Stimulated activated CD8-positive, alpha-beta memory T cell treated with anti-CD3 and anti-CD28 coated beads, Interleukin-2, amount 100 ng/mL, for 48 hours (primary cell): ENCODE results near the gene ARID5B.

Experiments used
- DNase-seq, 2 donors: peaks; one replicate each; pipeline ENCODE4 v3.0.0-alpha.2; 2020; ENCODE audit warnings: low read depth in 2 of 2

The ARID5B gene

DNA sequence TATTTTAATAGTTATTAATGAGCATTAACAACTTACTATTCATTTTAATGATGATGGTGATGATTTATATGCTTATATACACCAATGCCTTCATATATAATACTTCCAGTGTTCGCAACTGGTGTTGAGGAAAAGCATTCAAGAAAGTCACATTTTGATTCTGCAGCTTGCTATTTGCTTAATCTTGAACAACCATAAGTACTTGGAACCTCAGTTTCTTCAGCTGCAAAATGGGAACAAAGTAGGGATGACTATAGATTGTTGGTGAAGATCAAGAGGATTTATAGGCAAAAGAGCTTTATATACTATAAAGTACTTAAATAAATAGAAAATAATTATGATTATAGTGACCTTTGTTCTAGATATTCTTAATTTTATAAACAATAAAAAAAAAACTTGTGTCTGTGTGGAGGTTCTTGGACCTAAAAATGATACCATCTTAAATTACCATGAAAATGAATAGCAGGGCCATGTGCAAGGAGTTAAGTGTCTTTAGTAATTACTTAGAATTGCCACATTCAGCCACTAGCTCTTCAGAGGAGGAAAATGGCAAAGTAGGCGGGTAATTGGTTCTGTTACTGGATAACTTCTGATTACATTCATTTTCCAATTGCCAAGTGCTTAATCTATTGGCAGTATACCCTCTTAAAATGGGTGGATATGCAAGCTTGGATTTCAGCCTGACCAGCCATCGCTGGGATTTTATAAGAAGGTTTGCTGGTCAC lies 4.5 kb downstream of the ARID5B start:
- DNase-seq = no peak

DNA sequence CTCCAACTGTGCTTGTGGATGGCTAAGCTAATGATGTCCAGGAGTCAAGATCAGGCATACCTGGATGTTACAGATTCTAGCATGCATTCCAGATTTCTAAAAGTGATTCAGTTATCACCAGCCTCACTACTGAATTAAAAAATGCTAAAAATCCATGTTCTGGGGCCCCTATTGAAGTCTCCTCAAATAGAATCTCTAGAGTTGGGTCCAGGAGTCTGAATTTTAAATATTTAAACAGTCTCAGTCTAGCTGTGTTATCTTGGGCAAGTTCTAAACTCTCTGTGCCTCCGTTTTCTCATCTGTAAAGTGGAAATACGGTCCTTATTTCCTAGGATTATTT lies 5.0 kb downstream of the ARID5B start:
- DNase-seq = no peak

DNA sequence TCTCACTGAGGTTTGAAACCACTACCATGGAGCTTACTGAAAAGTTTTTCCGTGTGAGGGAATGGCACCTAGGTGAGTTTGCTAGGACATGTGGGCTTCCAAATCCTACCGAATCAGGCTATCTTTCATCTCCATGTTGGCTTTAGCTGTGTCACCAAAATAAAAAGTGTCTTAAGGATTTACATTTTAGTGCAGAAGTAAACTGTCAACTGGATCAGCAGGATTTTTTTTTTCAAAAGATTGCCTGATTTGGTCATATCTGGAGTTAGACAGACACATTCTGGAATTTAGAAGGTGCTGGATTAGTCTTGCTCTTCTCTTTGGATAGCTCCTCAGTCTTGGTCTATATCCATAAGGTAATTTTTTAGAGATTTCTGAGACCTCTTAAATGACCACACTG lies 5.5 kb downstream of the ARID5B start:
- DNase-seq = no peak

DNA sequence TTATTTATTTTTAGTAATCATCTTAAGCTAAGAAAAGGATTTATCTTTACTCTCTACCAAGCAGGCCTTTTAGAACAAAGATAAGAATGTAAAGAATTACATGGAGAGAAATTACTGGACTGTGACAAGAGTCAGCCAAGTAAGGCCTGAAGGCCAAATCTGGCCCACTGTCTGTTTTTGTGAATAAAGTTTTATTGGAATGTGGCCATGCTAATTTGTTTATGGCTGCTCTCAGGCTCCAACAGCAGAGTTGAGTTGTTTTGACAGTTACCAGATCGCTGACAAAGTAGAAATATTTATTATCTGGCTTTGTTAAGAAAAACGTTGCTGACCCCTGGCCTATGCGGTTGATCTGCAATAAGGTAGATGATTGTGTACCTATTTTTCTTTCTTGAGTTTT lies 6.1 kb downstream of the ARID5B start:
- no peak for DNase-seq

DNA sequence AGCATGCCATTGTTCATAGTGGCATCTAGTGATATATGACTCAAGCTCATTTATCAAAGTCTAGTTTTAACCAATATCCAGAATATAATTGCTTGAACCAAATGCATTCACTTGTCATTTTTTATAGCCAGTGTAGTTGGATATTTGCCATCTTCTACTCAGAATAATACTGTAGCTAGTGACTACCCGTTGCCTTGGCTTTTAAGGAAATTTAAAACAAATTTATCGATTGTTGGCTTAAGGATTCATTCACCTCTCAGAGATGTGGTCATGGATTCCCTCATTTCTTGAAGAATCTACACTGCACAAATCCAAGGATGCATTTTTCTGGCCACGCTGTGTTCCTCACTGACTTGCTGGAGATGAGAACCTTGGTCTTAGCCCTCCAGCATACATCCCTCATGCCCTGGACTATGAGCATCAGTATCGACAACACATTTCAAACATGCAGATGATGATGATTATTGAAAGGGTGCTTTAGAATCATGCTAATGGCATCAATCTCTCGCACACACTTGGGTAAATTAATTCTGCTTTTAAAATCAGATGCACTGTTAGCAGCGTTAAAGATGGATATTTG lies 8.8 kb downstream of the ARID5B start:
- DNase-seq = no peak

DNA sequence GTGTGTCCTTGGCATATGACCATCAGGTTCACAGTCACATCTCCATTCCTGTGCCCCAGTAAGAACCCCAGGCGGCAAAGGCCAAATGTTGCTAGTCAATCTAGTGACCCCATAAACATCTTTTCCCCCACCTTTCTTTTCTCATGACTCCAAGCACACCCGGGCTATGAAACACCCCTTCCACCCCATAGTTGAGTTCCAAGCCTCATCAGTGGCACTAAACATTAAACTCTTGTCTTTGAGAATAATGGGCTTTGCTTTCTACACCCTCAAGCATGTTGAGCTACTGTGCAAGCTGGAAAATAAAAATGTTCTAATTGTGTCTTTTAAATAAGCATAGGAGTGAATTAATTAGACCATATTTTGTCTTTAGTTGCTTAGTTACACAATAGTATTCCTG lies 9.4 kb downstream of the ARID5B start:
- no peak for DNase-seq

DNA sequence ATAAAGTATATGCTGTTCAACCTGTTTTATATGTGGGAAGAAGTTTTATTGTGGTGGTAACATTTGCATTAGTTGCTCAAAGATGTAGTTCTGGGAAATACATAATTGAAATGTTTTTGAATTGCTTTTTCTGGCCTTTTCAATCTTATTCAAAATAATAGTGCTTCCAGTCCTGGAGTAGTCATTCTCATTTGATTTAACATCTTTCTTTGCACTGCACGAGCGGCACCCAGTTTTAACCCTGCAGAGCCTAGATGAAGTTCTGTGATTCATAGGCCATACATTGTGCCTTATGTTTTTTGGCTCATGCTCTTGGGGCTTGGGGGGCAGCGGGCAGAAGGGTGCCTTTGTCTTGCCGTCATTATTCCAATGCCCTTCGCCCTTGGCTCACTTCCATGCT lies 9.9 kb downstream of the ARID5B start:
- no peak for DNase-seq

DNA sequence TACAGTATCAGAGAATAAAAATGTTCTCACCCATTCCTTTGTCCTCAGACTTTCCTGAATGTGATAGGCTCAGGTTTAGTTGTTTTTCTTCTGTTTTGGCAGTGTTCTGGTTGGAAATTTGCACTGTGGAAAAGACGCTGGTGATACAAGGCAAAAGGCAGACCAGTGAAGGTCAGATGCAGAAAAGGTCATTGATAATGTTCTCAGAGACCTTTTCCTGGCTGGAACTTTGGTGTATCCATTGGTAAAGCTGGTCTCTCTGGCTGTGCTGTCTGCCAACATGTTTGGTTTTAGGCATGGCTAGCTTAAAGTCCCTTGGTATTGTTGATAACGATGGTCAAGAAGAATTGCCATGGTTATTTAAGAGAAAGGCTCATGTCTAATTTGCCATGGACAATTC lies 11.5 kb downstream of the ARID5B start:
- no peak for DNase-seq

DNA sequence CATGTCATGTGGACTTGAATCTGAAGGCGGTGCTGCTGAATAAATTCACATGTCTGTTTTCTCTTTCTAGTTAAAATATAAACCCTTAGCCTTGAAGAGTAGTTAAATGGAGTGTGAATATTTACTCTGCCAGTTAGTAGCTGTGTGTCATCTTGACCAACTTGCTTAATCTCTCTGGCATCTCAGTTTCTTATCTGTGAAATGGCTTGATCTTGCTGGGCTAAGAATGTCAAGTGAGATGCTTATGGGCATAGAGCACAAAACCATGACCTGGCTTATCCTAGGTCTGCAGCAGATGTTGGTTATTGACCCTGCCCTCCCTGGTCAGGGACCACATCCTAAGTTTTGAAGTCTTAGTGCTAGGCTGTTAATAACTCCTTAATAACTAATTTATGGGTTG lies 16.6 kb downstream of the ARID5B start:
- DNase-seq = no peak

DNA sequence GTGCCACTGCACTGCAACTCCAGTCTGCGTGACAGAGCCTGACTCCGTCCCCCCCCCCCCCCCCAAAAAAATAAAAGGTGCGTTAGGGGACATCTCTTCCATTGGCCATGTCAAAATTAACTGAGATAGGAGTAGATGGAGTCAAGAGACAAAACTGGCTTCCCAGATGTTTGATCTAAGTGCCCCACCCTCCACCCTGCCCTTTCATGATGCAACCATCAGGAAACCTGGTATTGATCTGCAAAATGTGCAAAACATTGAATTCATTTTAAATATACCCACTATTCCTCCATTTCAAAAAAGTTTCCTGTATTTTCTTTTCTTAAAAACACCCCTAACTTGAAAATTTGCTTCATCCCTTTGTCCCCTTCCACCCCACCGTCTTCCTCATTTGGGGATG lies 17.5 kb downstream of the ARID5B start:
- DNase-seq = no peak

DNA sequence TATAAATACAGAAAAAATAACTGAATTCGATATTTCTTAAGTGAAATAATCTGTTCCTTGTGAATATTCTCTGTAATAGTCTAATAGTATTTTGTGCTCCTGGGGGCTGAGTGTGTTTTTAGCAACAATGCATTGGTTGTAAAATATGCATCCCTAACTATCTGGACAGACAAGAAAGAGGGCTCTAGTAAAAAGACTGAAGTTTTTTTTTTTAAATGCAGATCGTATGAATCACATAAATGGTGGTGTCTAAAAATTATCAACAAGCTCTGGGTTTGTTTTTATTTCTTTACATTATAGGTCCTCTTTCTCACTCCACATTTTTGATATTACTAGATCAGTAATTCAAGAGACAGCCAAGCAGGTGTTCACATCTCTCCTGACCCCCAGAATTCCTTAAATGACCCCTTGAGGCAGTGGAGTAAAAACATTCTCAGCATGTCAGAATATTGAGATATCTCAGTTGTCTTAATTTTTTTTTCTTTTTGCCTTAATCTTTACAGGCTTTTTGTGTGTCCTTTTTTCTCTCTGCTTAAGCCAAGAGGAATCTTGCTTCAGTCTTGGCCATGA lies 18.2 kb downstream of the ARID5B start:
- DNase-seq = no peak

DNA sequence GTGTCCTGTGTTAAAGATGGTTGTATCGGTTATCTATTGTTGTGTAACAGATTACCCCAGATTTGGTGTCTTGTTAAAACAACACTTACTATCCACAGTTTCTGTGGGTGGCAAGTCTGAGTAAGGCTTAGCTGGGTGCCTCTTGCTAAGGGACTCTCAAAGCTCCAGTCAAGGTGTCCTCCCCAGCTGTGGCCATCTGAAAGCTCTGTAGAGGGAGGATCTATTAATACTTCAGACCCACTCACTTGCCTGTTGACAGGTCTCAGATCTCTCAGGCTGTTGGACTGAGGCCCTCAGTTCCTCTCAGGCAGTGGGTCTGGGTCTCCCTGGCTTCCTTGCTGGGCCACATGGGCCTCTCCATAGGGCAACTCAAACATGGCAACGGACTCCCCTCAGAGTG lies 19.6 kb downstream of the ARID5B start:
- no peak for DNase-seq

DNA sequence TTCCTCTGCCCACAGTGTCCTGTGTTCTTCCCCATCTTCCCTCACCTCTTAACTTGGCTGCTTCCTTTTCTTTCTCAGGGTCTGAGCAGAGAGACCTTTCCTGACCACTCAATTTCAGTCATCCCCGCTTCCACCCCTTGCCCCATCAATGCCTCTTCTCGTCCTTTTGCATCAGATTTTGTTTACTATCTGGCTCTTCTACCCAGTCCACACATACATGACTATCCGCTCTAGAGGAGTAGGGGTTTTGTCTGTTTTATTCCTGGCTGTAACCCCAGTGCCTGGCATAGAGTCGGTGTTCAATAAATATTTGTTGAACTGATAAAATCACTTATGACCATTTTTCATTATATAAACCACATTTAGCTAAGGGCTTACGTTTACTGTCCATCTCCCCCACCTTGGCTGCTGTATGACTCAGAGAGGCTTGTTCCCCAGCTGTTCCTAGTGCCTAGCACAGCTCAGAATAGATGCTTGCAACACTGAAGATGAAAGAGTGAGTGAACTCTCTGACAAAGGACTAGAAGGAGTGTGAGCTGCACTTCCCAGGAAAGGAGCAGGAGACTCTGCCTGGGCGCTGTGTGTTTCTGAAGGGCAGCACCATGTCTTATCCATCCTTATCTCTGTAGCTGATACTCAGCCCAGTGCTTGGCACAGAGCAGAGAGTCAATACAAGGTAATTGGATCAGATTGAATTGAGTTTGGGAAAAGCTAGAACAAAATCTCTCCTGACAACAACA lies 21.9 kb downstream of the ARID5B start:
- no peak for DNase-seq

DNA sequence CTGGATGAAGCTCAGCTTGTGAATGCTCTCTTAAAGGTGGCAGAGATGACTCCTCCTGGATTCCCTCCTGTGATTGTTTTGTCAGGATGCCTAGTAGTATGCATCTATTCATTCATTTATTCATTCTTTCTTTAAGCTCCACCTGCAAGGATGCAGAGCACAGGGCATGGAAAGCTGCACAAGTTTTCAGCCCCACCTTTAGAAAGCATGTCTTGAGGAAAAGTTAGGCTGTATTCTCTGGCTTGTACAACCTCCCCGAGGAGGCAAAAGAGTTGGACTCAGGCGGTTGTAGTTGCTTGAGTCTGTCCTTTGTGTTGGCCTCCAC lies 22.4 kb downstream of the ARID5B start:
- DNase-seq = no peak

DNA sequence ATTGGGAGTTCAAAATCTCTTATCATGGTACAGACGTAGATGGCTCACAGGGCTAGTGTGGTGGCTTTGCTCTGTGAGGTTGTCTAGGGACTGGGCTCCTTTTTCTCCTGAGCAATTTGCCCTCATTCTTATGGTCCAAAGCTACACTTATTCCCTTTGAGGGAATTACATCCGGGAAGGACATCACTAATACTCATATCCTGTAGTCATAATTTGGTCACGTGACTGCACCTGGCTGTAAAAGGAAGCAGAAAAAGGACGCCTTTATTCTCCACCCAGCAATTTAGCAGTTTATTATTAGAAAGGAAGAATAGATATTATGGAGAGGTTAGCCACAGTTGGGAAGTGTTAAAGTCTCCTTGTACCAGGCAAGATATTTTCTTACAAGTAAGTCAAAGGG lies 28.1 kb downstream of the ARID5B start:
- DNase-seq = no peak

DNA sequence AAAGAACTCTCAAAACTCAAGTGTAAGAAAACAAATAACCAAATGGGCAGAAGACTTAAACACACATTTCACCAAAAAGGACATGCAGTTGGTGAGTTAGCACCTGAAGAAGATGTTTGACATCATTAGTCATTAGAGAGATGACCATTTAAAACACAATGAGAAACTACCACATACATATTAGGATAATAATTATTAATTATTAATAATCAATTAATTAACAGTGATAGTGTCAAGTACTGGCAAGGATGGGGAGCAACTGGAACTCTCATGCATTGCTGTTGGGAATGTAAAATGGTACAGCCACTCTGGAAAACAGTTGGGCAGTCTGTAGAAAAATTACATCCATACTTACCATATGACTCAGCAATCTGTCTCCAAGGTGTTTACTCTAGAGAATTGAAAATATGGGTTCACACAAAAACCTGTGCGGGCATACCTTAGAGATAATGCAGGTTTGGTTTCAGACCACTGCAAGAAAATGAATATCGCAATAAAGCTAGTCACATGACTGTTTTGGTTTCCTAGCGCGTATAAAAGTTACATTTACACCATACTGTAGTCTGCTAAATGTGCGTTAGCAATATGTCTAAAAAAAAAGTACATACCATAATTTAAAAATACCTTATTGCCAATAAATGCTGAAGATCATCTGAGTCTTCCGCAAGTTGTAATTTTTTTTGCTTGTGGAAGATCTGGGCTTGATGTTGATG lies 30.3 kb downstream of the ARID5B start:
- DNase-seq = no peak

DNA sequence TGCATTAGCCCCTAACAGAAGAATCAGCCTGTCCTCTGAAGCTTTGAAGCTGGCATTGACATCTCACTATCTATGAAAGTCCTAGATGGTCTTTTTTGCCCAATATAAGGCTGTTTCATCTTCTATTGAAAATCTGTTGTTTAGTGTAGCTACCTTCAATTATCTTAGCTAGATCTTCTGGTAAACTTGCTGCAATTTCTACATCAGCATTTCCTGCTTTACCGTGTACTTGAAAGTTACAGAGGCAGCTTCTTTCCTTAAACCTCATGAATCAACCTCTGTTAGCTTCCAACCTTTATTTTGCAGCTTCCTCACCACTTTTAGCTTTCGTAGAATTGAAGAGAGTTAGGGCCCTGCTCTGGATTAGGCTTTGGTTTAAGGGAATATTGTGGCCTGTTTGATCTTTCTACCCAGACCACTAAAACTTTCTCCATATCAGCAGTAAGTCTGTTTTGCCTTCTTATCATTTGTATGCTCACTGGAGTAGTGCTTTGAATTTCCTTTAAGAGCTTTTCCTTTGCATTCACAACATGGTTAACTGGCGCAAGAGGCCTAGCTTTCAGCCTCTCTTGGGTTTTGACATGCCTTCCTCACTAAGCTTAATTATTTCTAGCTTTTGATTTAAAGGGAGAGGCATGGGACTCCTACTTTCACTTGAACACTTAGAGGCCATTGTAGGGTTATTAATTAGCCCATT lies 32.5 kb downstream of the ARID5B start:
- DNase-seq = no peak

DNA sequence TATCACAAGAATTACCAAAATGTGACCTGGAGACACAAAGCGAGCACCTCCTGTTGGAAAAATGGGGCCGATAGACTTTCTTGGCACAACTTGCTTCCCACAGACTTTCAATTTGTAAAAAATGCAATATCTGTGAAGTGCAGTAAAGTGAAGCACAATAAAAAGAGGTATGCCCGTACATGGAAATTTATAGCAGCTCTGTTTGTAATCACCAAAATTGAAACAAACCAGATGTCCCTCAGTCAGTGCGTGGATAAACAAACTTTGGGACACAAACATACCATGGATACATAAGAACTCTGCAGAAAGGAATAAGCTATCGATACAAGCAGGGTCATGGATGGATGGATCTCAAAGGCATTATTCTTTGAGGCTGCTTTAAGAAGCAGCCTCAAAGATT lies 33.6 kb downstream of the ARID5B start:
- DNase-seq = no peak

DNA sequence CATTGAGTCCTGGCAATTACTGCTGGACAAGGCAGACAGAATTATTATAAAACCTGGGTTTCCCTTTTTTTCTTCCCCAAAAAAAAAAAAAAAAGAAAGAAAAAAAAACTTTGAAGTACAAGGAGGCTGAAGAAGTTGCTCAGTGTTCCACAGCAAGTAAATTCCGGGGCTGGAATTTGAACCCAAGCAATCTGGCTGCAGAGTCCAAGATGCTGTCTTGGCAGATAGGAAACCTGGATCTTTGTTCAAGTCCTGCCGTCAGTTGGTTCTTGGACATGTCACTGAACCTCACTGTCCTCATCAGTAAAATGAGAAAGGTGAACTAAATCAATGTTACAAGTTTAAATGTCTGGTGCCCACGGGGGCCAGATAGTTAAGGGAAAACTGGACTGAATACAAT lies 35.3 kb downstream of the ARID5B start:
- no peak for DNase-seq

DNA sequence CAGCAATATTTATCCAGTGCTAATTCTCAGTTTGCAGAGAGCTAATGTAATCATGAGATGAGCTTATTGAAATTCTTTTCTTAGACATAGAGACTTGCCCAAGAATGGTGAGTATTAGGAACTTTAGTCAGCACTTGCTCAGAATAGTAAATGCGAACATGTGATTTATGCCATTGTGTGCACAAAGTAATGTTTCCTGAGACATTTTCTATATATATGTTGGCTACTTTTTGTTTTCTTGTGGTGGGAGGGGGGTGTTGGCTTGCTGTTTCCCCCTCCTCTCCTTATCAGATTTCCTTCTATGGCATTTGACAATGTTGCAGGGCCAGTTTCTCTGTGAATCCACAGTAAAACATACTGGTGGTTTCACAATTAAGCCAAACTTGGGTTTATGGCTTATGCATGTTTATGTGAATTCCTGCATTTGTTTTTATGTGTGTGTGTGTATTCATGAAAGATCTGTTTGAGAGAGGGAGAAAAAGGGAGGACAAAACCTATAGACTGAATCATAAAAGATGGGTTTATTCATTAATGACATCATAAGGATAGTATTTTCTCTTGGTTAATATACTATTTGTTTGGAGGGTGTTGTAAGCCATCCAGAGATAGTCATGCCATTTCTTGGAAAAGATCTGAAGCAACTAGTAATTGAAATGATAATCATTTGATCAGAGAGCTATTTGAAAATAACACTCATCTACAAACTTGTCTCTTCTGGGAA lies 36.3 kb downstream of the ARID5B start:
- DNase-seq = no peak

DNA sequence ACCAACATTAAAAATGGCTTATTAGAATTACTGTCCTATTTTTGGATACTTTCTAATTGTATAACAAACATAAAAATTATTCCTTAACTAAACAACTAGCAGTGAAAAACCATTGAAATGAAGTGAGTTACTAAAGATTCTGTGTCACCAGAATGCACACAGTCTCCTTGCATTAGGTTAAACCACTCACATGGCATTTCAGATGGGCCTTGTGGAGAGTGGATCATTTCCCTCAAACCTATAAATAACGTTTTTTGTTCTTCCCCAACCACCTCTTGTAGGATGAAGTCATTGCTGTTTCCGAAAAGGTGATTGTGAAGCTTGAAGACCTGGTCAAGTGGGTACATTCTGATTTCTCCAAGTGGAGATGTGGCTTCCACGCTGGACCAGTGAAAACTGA lies 38.4 kb downstream of the ARID5B start:
- no peak for DNase-seq
